Measurements from ENCODE around the gene DNAI7. TPM values are rescaled to one million over a fixed set of nuclear protein-coding genes. Genes with fewer than 3 reads are reported as not detected.

DNAI7 gene
- polyA plus RNA-seq, 6 donors from 2014 or later = 0.16 to 0.21 TPM; not detected in 4

- H3K4me3 Mint-ChIP-seq = no peak overlapping the region
- peaks cover 0 to 25% (median 11%) of the 10 kb centered on the region in 3 donors for H3K4me1 Mint-ChIP-seq
- no peaks in the 10 kb centered on the region for H3K36me3 Mint-ChIP-seq
- ATAC-seq (ENCODE audit: low read depth in 2 of 2) = no peak
- no peaks in the 10 kb centered on the region for H3K9me3 Mint-ChIP-seq
- no peak overlapping the region for H3K27ac Mint-ChIP-seq
- H3K27me3 Mint-ChIP-seq = no peaks in the 10 kb centered on the region
- no peak for DNase-seq
Measured at GRCh38 chr12:25152055-25152454, 42.9 kb downstream of the DNAI7 start.

GRCh38 chr12:25151476-25151875 is 43.5 kb downstream of the DNAI7 start:
- no peak for ATAC-seq (ENCODE audit: low read depth in 2 of 2)
- H3K27ac Mint-ChIP-seq = peak overlapping the region in 1 of 6 donors; percentile 0
- no peaks in the 10 kb centered on the region for H3K27me3 Mint-ChIP-seq

GRCh38 chr12:25146686-25147085 is 48.3 kb downstream of the DNAI7 start:
- ATAC-seq (ENCODE audit: low read depth in 2 of 2) (no peak), DNase-seq (no peak)
- H3K36me3 Mint-ChIP-seq = no peaks in the 10 kb centered on the region
- no peaks in the 10 kb centered on the region for H3K9me3 Mint-ChIP-seq
- no peak overlapping the region for H3K27ac Mint-ChIP-seq
- H3K27me3 Mint-ChIP-seq = no peaks in the 10 kb centered on the region
- H3K4me1 Mint-ChIP-seq = peaks cover 0 to 3% (median 0%) of the 10 kb centered on the region in 3 donors
- H3K4me3 Mint-ChIP-seq = no peak overlapping the region

More at GRCh38 chr12:25151476-25151875, 43.5 kb downstream of the DNAI7 start:
- no peaks in the 10 kb centered on the region for H3K9me3 Mint-ChIP-seq
- no peak overlapping the region for H3K4me3 Mint-ChIP-seq
- peaks cover 0 to 20% (median 8%) of the 10 kb centered on the region in 3 donors for H3K4me1 Mint-ChIP-seq
- no peak for DNase-seq
- no peaks in the 10 kb centered on the region for H3K36me3 Mint-ChIP-seq

DNA sequence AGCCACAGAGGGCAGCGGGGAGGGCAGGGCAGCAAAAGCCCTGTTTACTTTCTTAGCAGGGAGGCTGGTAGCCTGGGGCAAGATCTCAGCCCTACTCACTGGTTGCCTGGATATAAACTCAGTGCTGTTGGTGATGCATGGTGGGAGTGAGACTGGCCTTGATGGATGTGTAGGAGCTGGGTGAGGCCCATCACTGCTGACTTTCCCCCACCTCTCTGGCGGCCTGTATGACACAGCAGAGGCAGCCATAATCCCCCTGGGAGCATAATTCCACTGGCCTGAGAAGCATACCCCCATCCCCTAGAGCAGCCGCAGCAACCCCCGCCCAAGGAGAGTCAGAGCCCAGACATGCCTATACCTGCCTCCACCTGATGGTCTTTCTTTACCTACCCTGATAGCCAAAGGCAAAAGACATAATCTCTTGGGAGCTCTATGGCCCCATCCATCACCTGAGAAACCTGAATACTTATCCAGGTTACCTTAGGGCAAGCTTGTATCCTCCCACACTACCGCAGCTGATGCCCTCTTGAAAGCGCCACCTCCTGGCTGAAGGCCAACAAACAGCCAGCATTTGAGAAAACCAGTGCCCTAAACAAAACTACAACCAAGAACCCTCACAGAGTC is 59.3 kb downstream of the DNAI7 start:
- Mint-ChIP-seq H3K36me3 (no peaks in the 10 kb centered on the region), H3K4me3 (no peak overlapping the region), H3K27me3 (no peaks in the 10 kb centered on the region), H3K9me3 (peaks cover 0 to 20% (median 12%) of the 10 kb centered on the region in 7 donors), H3K27ac (peak overlapping the region in 1 of 6 donors; percentile 43), H3K4me1 (no peaks in the 10 kb centered on the region)
- DNase-seq (no peak), ATAC-seq (ENCODE audit: low read depth in 2 of 2) (no peak)

DNA sequence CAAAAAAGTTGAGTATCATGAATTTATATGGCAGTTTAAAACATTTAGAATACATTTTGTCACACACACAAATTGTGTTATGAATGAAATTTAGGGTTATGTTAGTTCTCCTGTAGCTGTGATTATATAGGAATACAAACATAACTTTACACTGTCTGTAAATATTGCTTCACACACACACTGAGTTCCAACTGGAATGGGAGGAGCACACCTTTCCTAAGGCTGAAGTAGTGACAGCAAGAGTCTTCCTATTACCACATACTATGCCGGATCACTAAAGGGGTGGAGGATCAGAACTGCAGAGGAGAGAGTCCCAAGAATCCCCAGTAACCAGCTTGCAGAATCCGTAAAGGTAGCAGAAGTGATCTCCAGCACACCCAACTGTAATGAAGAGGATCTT is 63.7 kb downstream of the DNAI7 start:
- H3K27me3 Mint-ChIP-seq = no peaks in the 10 kb centered on the region
- peaks cover 5 to 6% (median 6%) of the 10 kb centered on the region in 3 donors for H3K4me1 Mint-ChIP-seq
- no peak for DNase-seq
- H3K9me3 Mint-ChIP-seq = peaks cover 0 to 3% (median under 1%) of the 10 kb centered on the region in 7 donors
- H3K36me3 Mint-ChIP-seq = no peaks in the 10 kb centered on the region
- no peak for ATAC-seq (ENCODE audit: low read depth in 2 of 2)
- H3K4me3 Mint-ChIP-seq = no peak overlapping the region
- H3K27ac Mint-ChIP-seq = no peak overlapping the region

DNA sequence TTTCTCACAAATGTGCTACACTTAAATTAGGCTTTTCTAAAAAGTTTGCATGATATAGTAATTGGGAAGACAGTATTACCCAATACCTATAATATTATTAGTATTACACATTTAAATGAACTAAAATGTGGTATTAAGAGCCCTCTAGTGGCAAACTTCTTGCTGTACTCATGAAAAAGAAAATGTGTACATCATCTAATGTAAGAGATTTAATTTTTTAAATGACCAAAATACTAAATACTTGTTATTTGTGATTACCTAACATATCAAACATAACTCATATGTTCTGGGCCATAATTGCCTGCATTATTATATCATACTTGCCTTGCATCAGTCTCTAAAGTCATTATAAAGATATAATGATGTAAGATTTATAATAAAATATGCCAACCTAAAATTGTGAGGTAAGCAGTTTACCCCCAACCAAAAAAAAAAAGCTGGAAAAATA is 64.2 kb downstream of the DNAI7 start:
- H3K4me3 Mint-ChIP-seq = no peak overlapping the region
- DNase-seq (peak; percentile 36), ATAC-seq (ENCODE audit: low read depth in 2 of 2) (peak in 1 of 2 donors; percentile 44)
- no peaks in the 10 kb centered on the region for H3K36me3 Mint-ChIP-seq
- H3K4me1 Mint-ChIP-seq = peaks cover 5 to 6% (median 6%) of the 10 kb centered on the region in 3 donors
- no peaks in the 10 kb centered on the region for H3K27me3 Mint-ChIP-seq
- no peak overlapping the region for H3K27ac Mint-ChIP-seq
- H3K9me3 Mint-ChIP-seq = no peaks in the 10 kb centered on the region

DNA sequence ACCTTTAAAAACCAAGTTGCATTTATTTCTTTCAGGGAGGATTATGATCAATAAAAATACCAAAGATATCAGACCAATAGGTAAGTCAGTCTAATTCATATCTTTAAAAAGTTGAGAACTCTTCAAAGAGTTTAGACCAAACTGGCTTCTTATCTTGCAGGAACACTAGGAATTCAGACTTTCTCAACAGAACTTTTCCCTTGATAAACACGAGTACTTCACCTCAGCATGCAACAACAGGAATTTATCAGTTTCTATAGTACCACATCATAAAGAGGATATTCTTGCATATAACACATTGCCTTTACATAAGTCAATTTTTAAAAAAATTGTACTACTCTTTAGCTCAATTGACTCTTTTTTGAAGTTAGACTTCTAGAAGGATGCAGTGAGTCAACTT is 68.2 kb downstream of the DNAI7 start:
- DNase-seq = no peak
- no peak overlapping the region for H3K27ac Mint-ChIP-seq
- ATAC-seq (ENCODE audit: low read depth in 2 of 2) = no peak
- H3K9me3 Mint-ChIP-seq = no peaks in the 10 kb centered on the region
- H3K36me3 Mint-ChIP-seq = no peaks in the 10 kb centered on the region
- no peak overlapping the region for H3K4me3 Mint-ChIP-seq
- no peaks in the 10 kb centered on the region for H3K27me3 Mint-ChIP-seq
- peaks cover 5 to 6% (median 6%) of the 10 kb centered on the region in 3 donors for H3K4me1 Mint-ChIP-seq

DNA sequence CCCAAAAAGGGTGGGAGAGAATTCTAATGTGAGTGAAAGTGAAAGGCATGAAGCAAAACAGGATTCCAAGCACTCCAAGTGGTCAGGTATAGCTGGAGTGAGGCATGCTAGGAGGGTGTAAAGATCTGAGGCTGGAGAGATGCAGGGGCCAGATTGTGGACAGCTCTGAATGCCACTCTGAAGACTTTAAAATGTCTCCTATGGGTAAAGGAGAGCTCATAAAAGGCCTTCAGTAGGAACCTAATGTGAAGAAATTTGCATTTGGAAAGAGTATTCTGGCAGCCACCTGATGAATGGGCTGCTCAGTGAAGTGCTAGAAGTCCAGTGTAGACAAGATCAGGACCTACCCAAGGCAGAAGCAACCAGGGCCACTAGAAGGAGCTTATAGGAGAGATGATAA is 68.9 kb downstream of the DNAI7 start:
- no peak overlapping the region for H3K4me3 Mint-ChIP-seq
- ATAC-seq (ENCODE audit: low read depth in 2 of 2) (no peak), DNase-seq (no peak)
- no peaks in the 10 kb centered on the region for H3K27me3 Mint-ChIP-seq
- peak overlapping the region in 2 of 6 donors; percentile 6 to 14 for H3K27ac Mint-ChIP-seq
- peaks cover 5 to 6% (median 6%) of the 10 kb centered on the region in 3 donors for H3K4me1 Mint-ChIP-seq
- H3K9me3 Mint-ChIP-seq = no peaks in the 10 kb centered on the region
- H3K36me3 Mint-ChIP-seq = no peaks in the 10 kb centered on the region

- Mint-ChIP-seq H3K4me3 (no peak overlapping the region), H3K4me1 (peaks cover 5 to 6% (median 6%) of the 10 kb centered on the region in 3 donors), H3K27ac (no peak overlapping the region), H3K36me3 (no peaks in the 10 kb centered on the region), H3K27me3 (no peaks in the 10 kb centered on the region), H3K9me3 (no peaks in the 10 kb centered on the region)
- DNase-seq (no peak), ATAC-seq (ENCODE audit: low read depth in 2 of 2) (no peak)
Measured at GRCh38 chr12:25124493-25124892, 70.5 kb downstream of the DNAI7 start.

GRCh38 chr12:25123126-25123525 is 71.8 kb downstream of the DNAI7 start:
- Mint-ChIP-seq H3K27ac (no peak overlapping the region), H3K27me3 (no peaks in the 10 kb centered on the region), H3K4me3 (no peak overlapping the region), H3K36me3 (no peaks in the 10 kb centered on the region), H3K4me1 (no peaks in the 10 kb centered on the region), H3K9me3 (no peaks in the 10 kb centered on the region)
- ATAC-seq (ENCODE audit: low read depth in 2 of 2) (no peak), DNase-seq (no peak)

DNA sequence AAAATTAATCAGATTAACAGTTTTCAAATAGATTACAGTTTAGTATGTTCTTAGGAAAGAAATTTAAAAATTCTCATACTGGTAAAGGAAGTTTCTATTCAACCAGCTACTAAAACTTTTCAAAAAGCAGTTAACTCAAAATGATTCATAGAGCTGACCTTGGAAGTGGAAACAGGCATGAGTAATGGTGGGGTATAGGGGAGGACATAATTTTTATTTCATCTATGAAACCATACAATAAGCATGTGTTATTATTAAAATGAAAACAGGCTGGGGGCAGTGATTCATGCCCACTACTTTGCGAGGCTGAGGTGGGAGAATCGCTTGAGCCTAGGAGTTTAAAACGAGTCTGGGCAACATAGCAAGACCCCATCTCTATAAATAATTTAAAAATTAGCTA is 73.0 kb downstream of the DNAI7 start:
- Mint-ChIP-seq H3K4me1 (no peaks in the 10 kb centered on the region), H3K4me3 (no peak overlapping the region), H3K27ac (peak overlapping the region in 1 of 6 donors; percentile 42), H3K9me3 (no peaks in the 10 kb centered on the region), H3K27me3 (no peaks in the 10 kb centered on the region), H3K36me3 (no peaks in the 10 kb centered on the region)
- no peak for DNase-seq
- ATAC-seq (ENCODE audit: low read depth in 2 of 2) = no peak

DNA sequence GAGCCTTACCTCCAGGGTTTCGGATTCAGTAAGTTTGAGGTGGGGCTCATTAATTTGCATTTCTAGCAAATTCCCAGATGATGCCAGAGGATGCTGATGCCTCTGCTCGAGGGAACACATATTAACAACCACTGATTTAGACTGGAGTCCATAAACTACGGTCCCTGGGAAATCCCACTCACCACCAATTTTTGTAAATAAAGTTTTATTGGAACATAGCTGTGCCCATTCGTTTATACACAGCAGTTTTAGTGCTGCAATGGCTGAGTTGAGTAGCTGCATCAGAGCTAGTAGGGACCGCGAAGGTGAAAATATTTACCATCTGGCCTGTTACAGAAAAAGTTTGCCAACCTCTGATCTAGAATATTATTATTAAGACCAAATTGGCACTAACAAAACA is 73.8 kb downstream of the DNAI7 start:
- Mint-ChIP-seq H3K9me3 (no peaks in the 10 kb centered on the region), H3K27ac (no peak overlapping the region), H3K27me3 (no peaks in the 10 kb centered on the region), H3K4me3 (no peak overlapping the region), H3K36me3 (no peaks in the 10 kb centered on the region), H3K4me1 (no peaks in the 10 kb centered on the region)
- DNase-seq = no peak
- no peak for ATAC-seq (ENCODE audit: low read depth in 2 of 2)

DNA sequence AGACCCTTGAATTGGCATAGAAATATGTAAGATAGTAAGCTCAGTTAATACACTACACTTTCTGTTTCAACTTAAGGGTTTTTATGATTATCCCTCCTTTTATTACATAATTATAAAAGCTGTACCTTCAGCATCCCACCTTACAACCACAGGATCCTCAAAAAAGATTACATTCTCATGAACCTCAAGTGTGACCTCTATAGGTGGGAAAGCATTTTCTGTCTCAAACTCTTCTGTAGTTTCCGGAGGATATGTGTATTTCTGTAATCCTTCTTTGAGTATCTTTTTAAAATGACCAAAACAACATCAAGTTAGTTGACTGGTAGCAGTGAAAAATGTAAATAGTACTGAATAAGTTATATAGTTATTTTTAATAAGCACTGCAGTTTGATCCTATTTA is 75.9 kb downstream of the DNAI7 start:
- no peak for DNase-seq
- Mint-ChIP-seq H3K9me3 (no peaks in the 10 kb centered on the region), H3K27me3 (no peaks in the 10 kb centered on the region), H3K4me3 (no peak overlapping the region), H3K4me1 (no peaks in the 10 kb centered on the region), H3K27ac (no peak overlapping the region), H3K36me3 (no peaks in the 10 kb centered on the region)
- no peak for ATAC-seq (ENCODE audit: low read depth in 2 of 2)

GRCh38 chr12:25115677-25116076 is 79.3 kb downstream of the DNAI7 start:
- DNase-seq (no peak), ATAC-seq (ENCODE audit: low read depth in 2 of 2) (no peak)
- H3K27me3 Mint-ChIP-seq = no peaks in the 10 kb centered on the region
- no peaks in the 10 kb centered on the region for H3K9me3 Mint-ChIP-seq
- peaks cover 0 to under 1% of the 10 kb centered on the region in 2 donors for H3K36me3 Mint-ChIP-seq
- peaks cover 0 to 4% (median 0%) of the 10 kb centered on the region in 3 donors for H3K4me1 Mint-ChIP-seq
- H3K27ac Mint-ChIP-seq = no peak overlapping the region
- H3K4me3 Mint-ChIP-seq = no peak overlapping the region
